Vagina (tissue), 2 donors: ENCODE measurements around the gene PAWR. TPM values are rescaled to one million over a fixed set of nuclear protein-coding genes. Genes with fewer than 3 reads are reported as not detected.

Experiments
- DNase-seq, 2 donors: peaks; one replicate each; pipeline ENCODE4 v3.0.0-alpha.2; 2017; ENCODE audit errors: extremely low spot score in 2 of 2
- H3K27ac ChIP-seq: fragments of 200-600 bp; sonication (generic); one replicate; pipeline ENCODE4 v1.5.1; 2019
- H3K27me3 ChIP-seq: fragments of 200-600 bp; sonication (generic); one replicate; pipeline ENCODE4 v1.5.1; 2019
- H3K36me3 ChIP-seq, 2 donors: fragments of 200-600 bp; sonication (generic); one replicate each; pipeline ENCODE4 v1.5.1; 2017 to 2019
- H3K4me1 ChIP-seq: fragments of 200-600 bp; sonication (generic); one replicate; pipeline ENCODE4 v1.5.1; 2019
- H3K4me3 ChIP-seq, 2 donors: fragments of 200-600 bp; sonication (generic); 1 replicate in 1 of 2; 2 replicates in 1 of 2; pipeline ENCODE4 v1.5.1; 2016 to 2019
- H3K9me3 ChIP-seq: fragments of 200-600 bp; sonication (generic); one replicate; pipeline ENCODE4 v1.5.1; 2019
- CTCF ChIP-seq, 3 experiments: fragments of 450-650 bp in 2 of 3; fragments of 200-600 bp in 1 of 3; sonication (generic) in 1 of 3; IDR thresholded peaks; one replicate each; pipeline ENCODE4 v1.5.1; 2017 to 2019; ENCODE audit warnings: antibody characterized with exemption in 3 of 3, mild to moderate bottlenecking in 2 of 3, moderate library complexity in 2 of 3
- POLR2A ChIP-seq, 2 donors: fragments of 450-650 bp; IDR thresholded peaks; one replicate each; pipeline ENCODE4 v1.6.1; 2017; ENCODE audit warnings: antibody characterized with exemption in 2 of 2, mild to moderate bottlenecking in 2 of 2, moderate library complexity in 2 of 2
- POLR2AphosphoS5 ChIP-seq, 2 donors: sonication (generic); formaldehyde crosslinking; IDR thresholded peaks; one replicate each; pipeline ENCODE4 v1.9.0; 2017; ENCODE audit warnings: antibody characterized with exemption in 2 of 2, mild to moderate bottlenecking in 2 of 2, low read depth in 1 of 2; ENCODE audit not compliant: insufficient read depth in 1 of 2
- intact Hi-C: fragments of 100-400 bp; cut with DNase I; formaldehyde crosslinking; loops from one replicate; pipeline ENCODE4 v1.15.1; 2023
- total RNA-seq: library from RNA; depleted of rRNA; stranded (reverse); fragments of >200 nt; gene quantifications from one replicate; pipeline ENCODE4 v1.2.3, GENCODE V29; 2016

Gene PAWR
- total RNA-seq, 1 donor from 2014 or later = 103 TPM

GRCh38 chr12:79717006-79717405, 26.2 kb upstream of the PAWR start:
- Histone ChIP-seq H3K36me3 (no peaks in the 10 kb centered on the region), H3K27ac (no peak overlapping the region), H3K9me3 (no peaks in the 10 kb centered on the region), H3K4me3 (no peak overlapping the region), H3K27me3 (no peaks in the 10 kb centered on the region), H3K4me1 (no peaks in the 10 kb centered on the region)
- DNase-seq = no peak
- intact Hi-C loops = loop anchor here (5.0 kb wide), 1 partner anchor 610 kb away; no protein-coding TSS in a partner anchor
- TF ChIP-seq POLR2A (IDR thresholded peaks at IDR 0.05) = no peak
- no peak for TF ChIP-seq CTCF (IDR thresholded peaks at IDR 0.05)
- TF ChIP-seq POLR2AphosphoS5 (IDR thresholded peaks at IDR 0.05; ENCODE audit: insufficient read depth in 1 of 2, low read depth in 1 of 2) = no peak

- H3K9me3 ChIP-seq = no peaks in the 10 kb centered on the region
- no peak for TF ChIP-seq POLR2AphosphoS5 (IDR thresholded peaks at IDR 0.05; ENCODE audit: insufficient read depth in 1 of 2, low read depth in 1 of 2)
- TF ChIP-seq CTCF (IDR thresholded peaks at IDR 0.05) = no peak
- TF ChIP-seq POLR2A (IDR thresholded peaks at IDR 0.05) = no peak
- H3K4me1 ChIP-seq = no peaks in the 10 kb centered on the region
- H3K27ac ChIP-seq = no peak overlapping the region
- DNase-seq = no peak
- no peaks in the 10 kb centered on the region for H3K27me3 ChIP-seq
- intact Hi-C loops = loop anchor here (5.0 kb wide), 1 partner anchor 612 kb away; no protein-coding TSS in a partner anchor
- H3K4me3 ChIP-seq = no peak overlapping the region
- H3K36me3 ChIP-seq = no peaks in the 10 kb centered on the region
Observed at GRCh38 chr12:79715308-79715707, 24.5 kb upstream of the PAWR start.

- H3K9me3 ChIP-seq = no peaks in the 10 kb centered on the region
- TF ChIP-seq POLR2A (IDR thresholded peaks at IDR 0.05) (no peak), CTCF (IDR thresholded peaks at IDR 0.05) (no peak), POLR2AphosphoS5 (IDR thresholded peaks at IDR 0.05; ENCODE audit: insufficient read depth in 1 of 2, low read depth in 1 of 2) (no peak)
- intact Hi-C loops = no loop called here
- no peaks in the 10 kb centered on the region for H3K27me3 ChIP-seq
- H3K4me3 ChIP-seq = no peak overlapping the region
- H3K4me1 ChIP-seq = no peaks in the 10 kb centered on the region
- DNase-seq = no peak
- H3K27ac ChIP-seq = no peak overlapping the region
- no peaks in the 10 kb centered on the region for H3K36me3 ChIP-seq
Observed at GRCh38 chr12:79710707-79711483, 20.1 kb upstream of the PAWR start.

GRCh38 chr12:79707830-79708229, 17.1 kb upstream of the PAWR start:
- no peak for TF ChIP-seq POLR2A (IDR thresholded peaks at IDR 0.05)
- Histone ChIP-seq H3K27me3 (no peaks in the 10 kb centered on the region), H3K4me1 (no peaks in the 10 kb centered on the region), H3K9me3 (no peaks in the 10 kb centered on the region), H3K4me3 (no peak overlapping the region), H3K36me3 (no peaks in the 10 kb centered on the region), H3K27ac (no peak overlapping the region)
- intact Hi-C loops = no loop called here
- DNase-seq = no peak

- Histone ChIP-seq H3K4me1 (no peaks in the 10 kb centered on the region), H3K27me3 (no peaks in the 10 kb centered on the region), H3K9me3 (no peaks in the 10 kb centered on the region), H3K27ac (no peak overlapping the region), H3K36me3 (no peaks in the 10 kb centered on the region), H3K4me3 (no peak overlapping the region)
- no peak for DNase-seq
- intact Hi-C loops = no loop called here
- TF ChIP-seq CTCF (IDR thresholded peaks at IDR 0.05) = no peak
- no peak for TF ChIP-seq POLR2A (IDR thresholded peaks at IDR 0.05)
- no peak for TF ChIP-seq POLR2AphosphoS5 (IDR thresholded peaks at IDR 0.05; ENCODE audit: insufficient read depth in 1 of 2, low read depth in 1 of 2)
Observed at GRCh38 chr12:79706676-79707075, 15.9 kb upstream of the PAWR start.
